CD8-positive, alpha-beta memory T cell (primary cell): ENCODE results near the gene SYNPR. TPM values are rescaled to one million over a fixed set of nuclear protein-coding genes. Genes with fewer than 3 reads are reported as not detected.

Experiments
- CTCF ChIA-PET: fragments of 350-600 bp; sonication (Branson Sonifier 250); formaldehyde crosslinking; loops from one replicate; lab custom pipeline; 2021; ENCODE audit warnings: antibody characterized with exemption; lab: Charles Lee
- POLR2A ChIA-PET: fragments of 350-600 bp; sonication (Branson Sonifier 250); formaldehyde crosslinking; loops from one replicate; lab custom pipeline; 2021; ENCODE audit warnings: antibody characterized with exemption; lab: Charles Lee
- DNase-seq, 5 donors: peaks; one replicate each; pipeline versions ENCODE4 v3.0.0 to v3.0.0-alpha.2; 2020 to 2022; ENCODE audit warnings: mixed read lengths in 1 of 5
- H3K27ac ChIP-seq: one replicate; pipeline ENCODE4 v1.7.0; 2013; ENCODE audit warnings: low read depth, mild to moderate bottlenecking, low read length, moderate library complexity
- H3K27me3 ChIP-seq: 2 replicates; pipeline ENCODE4 v1.7.0; 2013; ENCODE audit warnings: low read length, mild to moderate bottlenecking; ENCODE audit not compliant: insufficient read depth, poor library complexity, severe bottlenecking
- H3K36me3 ChIP-seq: 2 replicates; pipeline ENCODE4 v1.7.0; 2013; ENCODE audit warnings: mild to moderate bottlenecking, low read length, moderate library complexity; ENCODE audit not compliant: insufficient read depth
- H3K4me1 ChIP-seq: 2 replicates; pipeline ENCODE4 v1.7.0; 2013; ENCODE audit warnings: mild to moderate bottlenecking, low read length, moderate library complexity; ENCODE audit not compliant: insufficient read depth
- H3K4me3 ChIP-seq: 2 replicates; pipeline ENCODE4 v1.7.0; 2013; ENCODE audit warnings: mild to moderate bottlenecking, low read length
- H3K9me3 ChIP-seq: 2 replicates; pipeline ENCODE4 v1.7.0; 2013; ENCODE audit warnings: mild to moderate bottlenecking, low read length
- H3K27ac Mint-ChIP-seq, 8 donors: one replicate each; pipeline ENCODE4 v1.8.0; 2020 to 2021; ENCODE audit warnings: mixed read lengths in 8 of 8, mild to moderate bottlenecking in 6 of 8, inconsistent platforms in 3 of 8, moderate library complexity in 3 of 8
- H3K27me3 Mint-ChIP-seq, 2 donors: one replicate each; pipeline ENCODE4 v1.8.0; 2020 to 2021; ENCODE audit warnings: mixed read lengths in 2 of 2, mild to moderate bottlenecking in 1 of 2, moderate library complexity in 1 of 2
- H3K36me3 Mint-ChIP-seq, 3 donors: one replicate each; pipeline ENCODE4 v1.8.0; 2020 to 2021; ENCODE audit warnings: mixed read lengths in 3 of 3, inconsistent platforms in 1 of 3, mild to moderate bottlenecking in 1 of 3
- H3K4me1 Mint-ChIP-seq, 3 donors: one replicate each; pipeline ENCODE4 v1.8.0; 2020 to 2021; ENCODE audit warnings: mixed read lengths in 3 of 3, inconsistent platforms in 1 of 3, mild to moderate bottlenecking in 1 of 3
- H3K4me3 Mint-ChIP-seq, 7 donors: one replicate each; pipeline ENCODE4 v1.8.0; 2020 to 2021; ENCODE audit warnings: mixed read lengths in 7 of 7, mild to moderate bottlenecking in 6 of 7, moderate library complexity in 4 of 7, inconsistent platforms in 2 of 7
- H3K9me3 Mint-ChIP-seq, 5 donors: one replicate each; pipeline ENCODE4 v1.8.0; 2020 to 2022; ENCODE audit warnings: mixed read lengths in 5 of 5, mild to moderate bottlenecking in 3 of 5, moderate library complexity in 2 of 5, inconsistent platforms in 1 of 5
- polyA plus RNA-seq: library from polyadenylated mRNA; unstranded; fragments of 300-500 nt; fragmentation: Illumina TruSeq; gene quantifications from one replicate; pipeline ENCODE4 v1.2.3, GENCODE V29; 2021
- total RNA-seq, 2 experiments: library from RNA; stranded (reverse); gene quantifications; one replicate each; pipeline ENCODE4 v1.2.3, GENCODE V29; 2021

Gene SYNPR
- total and polyA plus RNA-seq, 3 experiments from 2014 or later: not detected

DNA sequence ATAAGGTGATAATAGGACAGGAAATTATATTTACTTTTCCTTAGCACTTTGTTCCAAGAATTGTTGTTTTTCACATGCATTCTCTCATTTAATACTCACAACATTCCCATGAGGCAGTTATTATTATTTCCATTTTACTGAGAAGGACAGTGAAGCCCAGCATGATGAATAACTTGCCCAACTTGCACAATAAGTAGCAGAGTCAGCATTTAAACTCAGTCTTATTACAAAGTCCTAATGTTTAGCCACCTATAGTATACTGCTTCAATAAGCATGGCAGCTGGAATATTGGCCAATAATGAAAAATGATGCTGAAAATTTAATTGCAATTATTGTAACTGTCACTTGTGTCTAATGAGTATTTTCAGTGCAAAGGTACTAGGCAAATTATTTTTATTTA, 45.7 kb downstream of the SYNPR start:
- H3K27ac ChIP-seq: no peak overlapping the region
- Mint-ChIP-seq H3K4me3 (no peak overlapping the region), H3K9me3 (peaks cover 0 to under 1% (median 0%) of the 10 kb centered on the region in 5 donors), H3K27me3 (no peaks in the 10 kb centered on the region), H3K36me3 (no peaks in the 10 kb centered on the region), H3K27ac (no peak overlapping the region), H3K4me1 (no peaks in the 10 kb centered on the region)
- H3K4me1 ChIP-seq: no peaks in the 10 kb centered on the region
- H3K4me3 ChIP-seq: no peak overlapping the region
- CTCF ChIA-PET: no interaction called here
- no peaks in the 10 kb centered on the region for H3K27me3 ChIP-seq
- H3K9me3 ChIP-seq: no peaks in the 10 kb centered on the region
- no peaks in the 10 kb centered on the region for H3K36me3 ChIP-seq
- POLR2A ChIA-PET: no interaction called here
- no peak for DNase-seq

DNA sequence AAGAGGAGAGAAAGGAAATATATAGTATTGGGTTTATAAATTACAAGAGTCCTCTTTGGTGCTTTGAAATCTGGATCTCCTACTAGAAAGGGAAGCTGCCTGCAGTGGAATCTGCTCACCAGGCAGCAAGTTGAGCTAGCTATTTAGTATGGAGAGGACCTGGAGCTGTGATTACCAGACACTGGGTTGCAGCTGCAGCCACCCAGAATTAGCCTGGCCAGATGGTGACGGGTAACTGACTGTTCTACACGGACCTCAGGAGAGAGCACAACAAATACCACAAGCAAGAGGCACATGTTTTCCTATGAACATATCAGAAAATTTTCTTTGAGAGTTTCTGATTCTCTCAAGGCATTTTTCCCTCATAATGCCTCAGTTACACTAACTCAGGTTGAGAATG, 46.5 kb downstream of the SYNPR start:
- Histone ChIP-seq H3K27ac (no peak overlapping the region), H3K4me3 (no peak overlapping the region), H3K9me3 (no peaks in the 10 kb centered on the region), H3K36me3 (no peaks in the 10 kb centered on the region), H3K4me1 (no peaks in the 10 kb centered on the region), H3K27me3 (no peaks in the 10 kb centered on the region)
- no peaks in the 10 kb centered on the region for H3K27me3 Mint-ChIP-seq
- ChIA-PET CTCF (no interaction called here), POLR2A (no interaction called here)
- no peaks in the 10 kb centered on the region for H3K36me3 Mint-ChIP-seq
- H3K4me1 Mint-ChIP-seq: no peaks in the 10 kb centered on the region
- H3K27ac Mint-ChIP-seq: no peak overlapping the region
- no peaks in the 10 kb centered on the region for H3K9me3 Mint-ChIP-seq
- H3K4me3 Mint-ChIP-seq: no peak overlapping the region
- no peak for DNase-seq

DNA sequence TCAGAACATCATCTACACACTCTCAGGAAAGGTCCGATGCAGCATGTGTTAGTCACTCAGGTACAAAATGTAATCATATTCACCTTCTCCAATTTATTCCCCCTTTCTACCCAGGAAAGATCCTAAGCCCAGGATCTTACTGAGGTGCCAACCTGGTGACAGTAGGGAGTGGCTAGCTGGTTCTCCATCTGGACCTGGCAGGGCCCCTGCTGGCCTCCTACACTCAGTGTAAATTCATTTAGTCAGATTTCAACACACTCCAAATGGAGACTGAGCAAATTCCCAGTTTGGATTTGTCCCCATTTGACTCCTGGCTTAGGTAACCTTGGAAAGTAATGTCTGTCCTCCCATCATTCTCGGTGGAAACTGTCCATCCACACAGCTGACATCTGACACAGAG, 47.3 kb downstream of the SYNPR start:
- no peaks in the 10 kb centered on the region for H3K36me3 Mint-ChIP-seq
- H3K4me1 ChIP-seq: no peaks in the 10 kb centered on the region
- H3K4me1 Mint-ChIP-seq: no peaks in the 10 kb centered on the region
- ChIA-PET POLR2A (no interaction called here), CTCF (no interaction called here)
- no peaks in the 10 kb centered on the region for H3K36me3 ChIP-seq
- no peaks in the 10 kb centered on the region for H3K9me3 Mint-ChIP-seq
- no peaks in the 10 kb centered on the region for H3K27me3 ChIP-seq
- H3K9me3 ChIP-seq: no peaks in the 10 kb centered on the region
- no peak overlapping the region for H3K27ac Mint-ChIP-seq
- no peak overlapping the region for H3K4me3 ChIP-seq
- H3K4me3 Mint-ChIP-seq: no peak overlapping the region
- H3K27ac ChIP-seq: no peak overlapping the region
- no peak for DNase-seq
- no peaks in the 10 kb centered on the region for H3K27me3 Mint-ChIP-seq

DNA sequence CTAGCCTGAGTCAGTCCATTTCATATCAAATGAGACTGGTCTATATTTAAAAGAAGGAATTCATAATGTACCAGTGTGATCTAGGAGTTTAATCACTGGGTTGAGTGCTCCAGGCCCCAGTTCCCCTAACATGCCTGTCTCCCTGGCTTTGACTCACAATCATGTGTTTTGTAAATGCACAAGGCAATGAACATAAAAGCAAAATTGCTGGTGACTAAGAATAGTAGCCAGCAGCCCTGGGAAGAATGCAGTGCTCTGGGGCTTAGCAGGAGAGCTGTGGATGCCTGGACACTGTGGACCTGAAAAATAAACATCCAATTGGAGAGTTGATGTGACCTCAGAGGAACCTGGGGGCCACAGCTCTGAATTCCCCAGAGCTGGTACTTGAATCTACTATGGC, 50.3 kb downstream of the SYNPR start:
- Mint-ChIP-seq H3K27ac (no peak overlapping the region), H3K9me3 (no peaks in the 10 kb centered on the region), H3K27me3 (no peaks in the 10 kb centered on the region), H3K4me1 (no peaks in the 10 kb centered on the region), H3K36me3 (no peaks in the 10 kb centered on the region), H3K4me3 (no peak overlapping the region)
- no peak overlapping the region for H3K4me3 ChIP-seq
- no peaks in the 10 kb centered on the region for H3K4me1 ChIP-seq
- no peaks in the 10 kb centered on the region for H3K9me3 ChIP-seq
- POLR2A ChIA-PET: no interaction called here
- CTCF ChIA-PET: no interaction called here
- H3K27ac ChIP-seq: no peak overlapping the region
- H3K27me3 ChIP-seq: no peaks in the 10 kb centered on the region
- H3K36me3 ChIP-seq: no peaks in the 10 kb centered on the region
- DNase-seq: no peak

DNA sequence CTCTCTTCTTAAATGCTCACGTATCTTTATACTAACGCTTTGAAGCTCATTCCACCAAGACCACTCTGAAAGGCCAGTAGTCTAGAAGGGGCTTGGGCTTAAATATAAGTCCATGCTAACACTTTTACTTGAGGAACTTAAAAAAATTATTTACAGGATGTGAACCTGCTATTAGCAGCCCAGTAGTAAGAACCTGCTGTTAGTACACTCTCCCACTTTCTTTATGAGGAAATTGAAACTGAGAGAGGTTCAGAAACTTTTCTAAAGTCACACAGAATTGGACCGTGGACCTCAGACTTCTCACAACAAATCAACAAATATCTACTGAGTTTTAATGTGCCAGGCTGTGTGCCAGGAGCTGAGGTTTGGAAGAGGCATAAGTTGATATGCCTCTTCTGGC, 53.4 kb downstream of the SYNPR start:
- H3K36me3 Mint-ChIP-seq: no peaks in the 10 kb centered on the region
- H3K27me3 ChIP-seq: no peaks in the 10 kb centered on the region
- no peaks in the 10 kb centered on the region for H3K9me3 Mint-ChIP-seq
- no peaks in the 10 kb centered on the region for H3K36me3 ChIP-seq
- no peaks in the 10 kb centered on the region for H3K4me1 Mint-ChIP-seq
- H3K27ac ChIP-seq: no peak overlapping the region
- no peak overlapping the region for H3K27ac Mint-ChIP-seq
- no peak overlapping the region for H3K4me3 ChIP-seq
- H3K27me3 Mint-ChIP-seq: no peaks in the 10 kb centered on the region
- no peaks in the 10 kb centered on the region for H3K4me1 ChIP-seq
- no peak overlapping the region for H3K4me3 Mint-ChIP-seq
- H3K9me3 ChIP-seq: no peaks in the 10 kb centered on the region
- ChIA-PET POLR2A (no interaction called here), CTCF (no interaction called here)
- DNase-seq: no peak

DNA sequence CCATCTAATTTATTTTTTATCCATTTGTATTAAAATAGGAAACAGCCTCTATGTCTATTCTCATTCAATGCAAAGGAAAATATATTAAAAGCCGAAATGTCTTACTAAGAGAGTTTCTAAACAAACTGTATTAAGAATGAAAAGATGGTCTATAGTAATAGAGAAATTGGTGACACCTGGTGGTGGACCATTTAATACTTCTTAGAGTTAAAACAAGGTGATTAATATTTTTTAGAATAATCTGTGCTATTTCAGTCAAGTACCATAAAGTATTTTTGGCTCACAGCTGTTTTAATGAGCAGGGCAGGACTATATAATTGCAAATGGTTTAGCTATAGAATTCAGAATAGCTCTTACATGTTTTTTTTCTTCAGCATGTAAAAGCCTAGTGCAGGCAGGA, 55.7 kb downstream of the SYNPR start:
- Mint-ChIP-seq H3K9me3 (peaks cover 0 to 3% (median 0%) of the 10 kb centered on the region in 5 donors), H3K27me3 (no peaks in the 10 kb centered on the region), H3K36me3 (no peaks in the 10 kb centered on the region), H3K4me3 (no peak overlapping the region), H3K4me1 (no peaks in the 10 kb centered on the region), H3K27ac (no peak overlapping the region)
- no peaks in the 10 kb centered on the region for H3K4me1 ChIP-seq
- no peaks in the 10 kb centered on the region for H3K27me3 ChIP-seq
- H3K9me3 ChIP-seq: no peaks in the 10 kb centered on the region
- no peak overlapping the region for H3K4me3 ChIP-seq
- DNase-seq: no peak
- ChIA-PET POLR2A (no interaction called here), CTCF (no interaction called here)
- no peaks in the 10 kb centered on the region for H3K36me3 ChIP-seq
- no peak overlapping the region for H3K27ac ChIP-seq

DNA sequence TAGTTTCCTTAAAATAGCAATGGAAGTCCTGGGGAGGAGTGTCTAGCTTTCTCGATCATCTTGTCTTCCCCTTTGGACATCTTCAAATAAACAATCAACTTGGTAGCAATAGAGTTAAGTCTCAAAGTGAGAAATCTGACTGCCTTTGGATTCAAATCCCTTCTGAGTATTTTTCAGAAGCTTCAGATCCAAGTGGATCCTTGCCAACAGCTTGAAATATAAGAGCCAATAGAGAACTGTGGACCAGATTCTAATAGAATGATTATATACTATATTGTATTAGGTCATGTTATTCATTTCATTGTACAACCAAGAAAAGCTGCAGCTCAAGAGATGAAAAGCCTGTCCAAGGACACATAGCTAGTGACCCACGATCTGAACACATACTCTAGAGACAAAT, 60.2 kb downstream of the SYNPR start:
- Mint-ChIP-seq H3K9me3 (peaks cover 0 to 6% (median 1%) of the 10 kb centered on the region in 5 donors), H3K27ac (no peak overlapping the region), H3K27me3 (peaks cover 0 to 4% of the 10 kb centered on the region in 2 donors), H3K4me1 (peaks cover 0 to 2% (median 0%) of the 10 kb centered on the region in 3 donors), H3K36me3 (no peaks in the 10 kb centered on the region), H3K4me3 (no peak overlapping the region)
- ChIA-PET POLR2A (no interaction called here), CTCF (no interaction called here)
- Histone ChIP-seq H3K27me3 (no peaks in the 10 kb centered on the region), H3K27ac (no peak overlapping the region), H3K9me3 (no peaks in the 10 kb centered on the region), H3K36me3 (no peaks in the 10 kb centered on the region), H3K4me3 (no peak overlapping the region), H3K4me1 (no peaks in the 10 kb centered on the region)
- no peak for DNase-seq

DNA sequence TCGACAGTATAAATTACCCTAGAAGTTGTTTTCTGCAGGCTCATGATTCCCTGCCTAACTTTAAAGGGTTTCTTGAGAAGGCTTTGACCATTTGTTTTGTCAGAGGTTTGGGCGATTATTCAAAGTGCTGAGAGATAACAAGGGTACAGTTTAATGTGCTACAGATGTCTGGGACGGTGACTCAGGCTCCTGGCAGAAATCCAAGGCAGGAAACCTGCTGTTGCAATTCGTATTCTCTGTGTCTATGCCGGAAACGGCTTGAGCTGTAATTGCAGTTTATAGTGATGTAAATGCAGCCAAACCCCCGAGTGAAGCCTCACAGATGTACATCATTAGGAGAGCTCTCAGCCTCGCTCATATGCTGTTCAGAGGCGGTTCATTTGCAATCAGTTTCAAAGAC, 65.6 kb downstream of the SYNPR start:
- Mint-ChIP-seq H3K27ac (no peak overlapping the region), H3K4me3 (peak overlapping the region in 1 of 7 donors; percentile 67), H3K36me3 (no peaks in the 10 kb centered on the region), H3K4me1 (peaks cover 0 to 3% (median 2%) of the 10 kb centered on the region in 3 donors), H3K27me3 (peaks cover 0 to 8% of the 10 kb centered on the region in 2 donors), H3K9me3 (peaks cover 0 to 5% (median 0%) of the 10 kb centered on the region in 5 donors)
- no peaks in the 10 kb centered on the region for H3K9me3 ChIP-seq
- no peak for DNase-seq
- ChIA-PET CTCF (no interaction called here), POLR2A (no interaction called here)
- H3K4me1 ChIP-seq: no peaks in the 10 kb centered on the region
- H3K27me3 ChIP-seq: no peaks in the 10 kb centered on the region
- no peaks in the 10 kb centered on the region for H3K36me3 ChIP-seq
- H3K4me3 ChIP-seq: no peak overlapping the region
- no peak overlapping the region for H3K27ac ChIP-seq

DNA sequence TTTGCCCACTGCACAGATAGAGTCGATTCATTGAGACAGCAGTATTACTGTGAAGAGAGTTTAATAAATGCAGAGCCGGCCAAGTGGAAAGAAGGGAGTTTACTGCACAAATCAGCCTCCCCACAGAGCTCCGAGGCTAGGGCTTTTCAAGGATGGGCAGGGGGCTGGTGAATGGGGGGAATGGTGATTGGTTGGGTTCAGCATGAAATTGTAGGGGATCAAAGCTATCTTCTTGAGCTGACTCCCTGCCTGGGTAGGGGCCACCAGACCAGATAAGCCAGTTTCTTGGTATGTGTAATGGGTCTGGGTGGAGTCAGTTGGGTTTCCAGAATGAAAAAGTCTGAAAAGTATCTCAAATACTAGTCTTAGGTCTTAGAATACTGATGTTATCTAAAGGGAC, 66.6 kb downstream of the SYNPR start:
- POLR2A ChIA-PET: no interaction called here
- Mint-ChIP-seq H3K27me3 (peaks cover 0 to 10% of the 10 kb centered on the region in 2 donors), H3K27ac (no peak overlapping the region), H3K36me3 (no peaks in the 10 kb centered on the region), H3K9me3 (peaks cover 0 to 5% (median 0%) of the 10 kb centered on the region in 5 donors), H3K4me1 (peaks cover 0 to 3% (median 2%) of the 10 kb centered on the region in 3 donors), H3K4me3 (no peak overlapping the region)
- CTCF ChIA-PET: no interaction called here
- Histone ChIP-seq H3K4me3 (no peak overlapping the region), H3K36me3 (no peaks in the 10 kb centered on the region), H3K9me3 (no peaks in the 10 kb centered on the region), H3K4me1 (no peaks in the 10 kb centered on the region), H3K27ac (no peak overlapping the region), H3K27me3 (no peaks in the 10 kb centered on the region)
- DNase-seq: no peak
